Measurements from ENCODE around the gene MOXD1. TPM values are rescaled to one million over a fixed set of nuclear protein-coding genes. Genes with fewer than 3 reads are reported as not detected.

Gene MOXD1
- total RNA-seq, 2 experiments from 2014 or later = 0.74 TPM; not detected in 1

GRCh38 chr6:132411296-132411695, 10.0 kb upstream of the MOXD1 start:
- Histone ChIP-seq H3K27ac (ENCODE audit: low read depth, low read length, poor library complexity, severe bottlenecking) (no peak overlapping the region), H3K4me1 (ENCODE audit: insufficient read depth, low read length, poor library complexity, severe bottlenecking) (no peaks in the 10 kb centered on the region), H3K9me3 (ENCODE audit: low read length) (peaks cover 8% of the 10 kb centered on the region), H4K20me1 (ENCODE audit: insufficient read depth, low read length) (no peaks in the 10 kb centered on the region), H3K36me3 (ENCODE audit: insufficient read depth, low read length) (no peaks in the 10 kb centered on the region; the same call in 1 of the 2 replicates), H3K4me2 (ENCODE audit: low read length) (no peak overlapping the region), H2AFZ (ENCODE audit: low read length) (no peak overlapping the region), H3K4me3 (ENCODE audit: low read depth, low read length, poor library complexity, severe bottlenecking) (no peak overlapping the region), H3K9me2 (ENCODE audit: insufficient read depth, low read length) (no peaks in the 10 kb centered on the region), H3K79me2 (ENCODE audit: insufficient read depth, low read depth, low read length) (no peaks in the 10 kb centered on the region)
- no peak for TF ChIP-seq EZH2phosphoT487 (IDR thresholded peaks at IDR 0.05; ENCODE audit: borderline replicate concordance, low read depth, low read length)
- no peak for TF ChIP-seq CTCF (conservative IDR thresholded peaks at IDR 0.05; ENCODE audit: low read length)
- BruUV-seq (replicated peaks) = no TSS peak
- no peak for DNase-seq (ENCODE audit: low spot score)
- intact Hi-C loops (cut with micrococcal nuclease; ENCODE audit: unreplicated experiment) = no loop called here
- POLR2A ChIA-PET = interaction anchor here (0.7 kb wide), 2 partner anchors 28 to 64 kb away, joined by 3 read pairs; no protein-coding TSS in a partner anchor
- CTCF ChIA-PET (ENCODE audit: unreplicated experiment) = interaction anchor here (0.6 kb wide), 1 partner anchor 50 kb away, joined by 3 read pairs; no protein-coding TSS in a partner anchor

- Histone ChIP-seq H3K4me2 (ENCODE audit: low read length) (no peak overlapping the region), H3K4me1 (ENCODE audit: insufficient read depth, low read length, poor library complexity, severe bottlenecking) (no peaks in the 10 kb centered on the region), H2AFZ (ENCODE audit: low read length) (no peak overlapping the region), H3K36me3 (ENCODE audit: insufficient read depth, low read length) (no peaks in the 10 kb centered on the region), H3K9me2 (ENCODE audit: insufficient read depth, low read length) (no peaks in the 10 kb centered on the region), H3K27ac (ENCODE audit: low read depth, low read length, poor library complexity, severe bottlenecking) (no peak overlapping the region), H3K9me3 (ENCODE audit: low read length) (peaks cover 3% of the 10 kb centered on the region), H3K4me3 (ENCODE audit: low read depth, low read length, poor library complexity, severe bottlenecking) (no peak overlapping the region), H4K20me1 (ENCODE audit: insufficient read depth, low read length) (no peaks in the 10 kb centered on the region), H3K79me2 (ENCODE audit: insufficient read depth, low read depth, low read length) (no peaks in the 10 kb centered on the region)
- no TSS peak for BruUV-seq (replicated peaks)
- POLR2A ChIA-PET = interaction anchor here (0.7 kb wide), 1 partner anchor 28 kb away, joined by 3 read pairs; no protein-coding TSS in a partner anchor
- TF ChIP-seq EZH2phosphoT487 (IDR thresholded peaks at IDR 0.05; ENCODE audit: borderline replicate concordance, low read depth, low read length) (no peak), CTCF (conservative IDR thresholded peaks at IDR 0.05; ENCODE audit: low read length) (no peak)
- DNase-seq (ENCODE audit: low spot score) = no peak
- CTCF ChIA-PET (ENCODE audit: unreplicated experiment) = no interaction called here
- intact Hi-C loops (cut with micrococcal nuclease; ENCODE audit: unreplicated experiment) = no loop called here
Measured at GRCh38 chr6:132410830-132411229, 9.6 kb upstream of the MOXD1 start.

- Histone ChIP-seq H2AFZ (ENCODE audit: low read length) (no peak overlapping the region), H3K4me1 (ENCODE audit: insufficient read depth, low read length, poor library complexity, severe bottlenecking) (no peaks in the 10 kb centered on the region), H3K27ac (ENCODE audit: low read depth, low read length, poor library complexity, severe bottlenecking) (no peak overlapping the region), H3K9me2 (ENCODE audit: insufficient read depth, low read length) (no peaks in the 10 kb centered on the region), H3K79me2 (ENCODE audit: insufficient read depth, low read depth, low read length) (no peaks in the 10 kb centered on the region), H3K4me2 (ENCODE audit: low read length) (no peak overlapping the region), H3K4me3 (ENCODE audit: low read depth, low read length, poor library complexity, severe bottlenecking) (no peak overlapping the region), H4K20me1 (ENCODE audit: insufficient read depth, low read length) (no peaks in the 10 kb centered on the region), H3K36me3 (ENCODE audit: insufficient read depth, low read length) (no peaks in the 10 kb centered on the region; the same call in 1 of the 2 replicates), H3K9me3 (ENCODE audit: low read length) (no peaks in the 10 kb centered on the region)
- TF ChIP-seq EZH2phosphoT487 (IDR thresholded peaks at IDR 0.05; ENCODE audit: borderline replicate concordance, low read depth, low read length) = no peak
- DNase-seq (ENCODE audit: low spot score) = no peak
- CTCF ChIA-PET (ENCODE audit: unreplicated experiment) = no interaction called here
- intact Hi-C loops (cut with micrococcal nuclease; ENCODE audit: unreplicated experiment) = no loop called here
- no TSS peak for BruUV-seq (replicated peaks)
- POLR2A ChIA-PET = interaction anchor here (0.6 to 1.3 kb wide), 6 partner anchors 10 to 1701 kb away, joined by 3 to 5 read pairs (median 3); no protein-coding TSS in a partner anchor
Measured at GRCh38 chr6:132405143-132405915, 4.1 kb upstream of the MOXD1 start.
